GM18505 (cell line): ENCODE data around the gene PRR5.

Experiments
- ATAC-seq: cut with Tn5 transposase; IDR thresholded peaks from one replicate; pipeline ENCODE4 v1.9.1; 2021; ENCODE audit not compliant: unreplicated experiment
- POLR2A ChIP-seq: IDR thresholded peaks from 4 replicates; pipeline ENCODE4 v1.6.1; 2011; ENCODE audit warnings: borderline replicate concordance; ENCODE audit not compliant: insufficient read depth, insufficient read length; ENCODE audit errors: extremely low read depth

Gene PRR5

GRCh38 chr22:44761025-44761424 is 59.0 kb downstream of the PRR5 start:
- ATAC-seq, result no peak
- no peak for TF ChIP-seq POLR2A

- no peak for ATAC-seq
These were observed 62.4 kb downstream of the PRR5 start for GRCh38 chr22:44764373-44764772.

GRCh38 chr22:44764974-44765373 is 63.0 kb downstream of the PRR5 start:
- no peak for TF ChIP-seq POLR2A
- ATAC-seq, result no peak

More at GRCh38 chr22:44764373-44764772, 62.4 kb downstream of the PRR5 start:
- TF ChIP-seq POLR2A, result no peak

- ATAC-seq, result no peak
- TF ChIP-seq POLR2A, result no peak
These were observed 63.7 kb downstream of the PRR5 start for GRCh38 chr22:44765571-44766285.

GRCh38 chr22:44773082-44773481 is 71.1 kb downstream of the PRR5 start:
- no peak for TF ChIP-seq POLR2A
- ATAC-seq, result no peak

GRCh38 chr22:44775862-44776261 is 73.9 kb downstream of the PRR5 start:
- no peak for ATAC-seq
- TF ChIP-seq POLR2A, result no peak

- TF ChIP-seq POLR2A, result no peak
- no peak for ATAC-seq
These were observed 74.8 kb downstream of the PRR5 start for GRCh38 chr22:44776605-44777363.

GRCh38 chr22:44777364-44777755 is 75.4 kb downstream of the PRR5 start:
- no peak for ATAC-seq
- TF ChIP-seq POLR2A, result no peak

- ATAC-seq, result no peak
- TF ChIP-seq POLR2A, result no peak
These were observed 79.0 kb downstream of the PRR5 start for GRCh38 chr22:44780876-44781449.

GRCh38 chr22:44782363-44782963 is 80.5 kb downstream of the PRR5 start:
- no peak for ATAC-seq
- no peak for TF ChIP-seq POLR2A

GRCh38 chr22:44783091-44783490 is 81.1 kb downstream of the PRR5 start:
- no peak for TF ChIP-seq POLR2A
- ATAC-seq, result no peak

- no peak for TF ChIP-seq POLR2A
- ATAC-seq, result no peak
These were observed 81.6 kb downstream of the PRR5 start for GRCh38 chr22:44783581-44783980.

GRCh38 chr22:44786136-44786535 is 84.1 kb downstream of the PRR5 start:
- no peak for ATAC-seq
- no peak for TF ChIP-seq POLR2A
